ENCODE measurements around the gene TENT4A.

The TENT4A gene

GRCh38 chr5:6734243-6734700, 21.0 kb downstream of the TENT4A start:
- DNase-seq, result no peak

DNA sequence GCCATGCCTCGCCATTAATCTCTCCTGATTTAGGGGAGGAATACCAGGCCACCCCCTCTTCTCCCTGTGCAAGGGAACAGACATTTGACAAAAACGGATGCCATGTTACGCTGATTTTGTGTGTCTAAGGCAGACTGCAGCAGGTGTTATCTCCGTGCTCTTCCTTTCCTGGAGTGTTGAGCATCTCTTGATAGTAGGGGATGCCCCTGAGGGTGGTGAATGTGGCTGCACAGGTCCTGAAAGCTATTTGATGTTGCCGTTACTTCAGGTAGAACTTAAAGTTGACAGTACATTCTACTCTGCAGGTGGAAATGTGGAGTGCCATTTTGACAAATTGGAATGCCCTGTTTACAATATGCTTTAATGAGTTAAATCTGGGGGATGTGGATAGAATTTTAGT, 21.5 kb downstream of the TENT4A start:
- DNase-seq, result no peak

DNA sequence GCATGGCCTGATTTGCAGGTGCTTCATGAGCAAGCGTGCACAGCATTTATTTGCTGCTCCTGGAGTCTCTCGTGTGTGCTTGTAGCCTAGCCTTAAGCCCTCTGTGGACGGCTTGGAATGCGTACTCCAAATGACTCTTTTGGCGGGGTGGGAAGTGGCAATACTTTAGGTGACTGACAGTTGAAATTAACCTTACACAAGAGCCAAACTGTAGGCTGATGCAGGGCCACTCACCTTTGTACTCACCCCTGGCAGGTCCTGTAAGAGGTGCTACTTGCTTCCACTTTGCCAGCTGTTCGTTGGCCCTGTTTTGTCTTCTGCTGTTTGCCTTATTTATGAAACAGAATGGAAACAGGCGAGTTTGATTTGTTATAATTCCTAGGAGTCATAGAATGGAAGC, 22.9 kb downstream of the TENT4A start:
- DNase-seq, result no peak

DNA sequence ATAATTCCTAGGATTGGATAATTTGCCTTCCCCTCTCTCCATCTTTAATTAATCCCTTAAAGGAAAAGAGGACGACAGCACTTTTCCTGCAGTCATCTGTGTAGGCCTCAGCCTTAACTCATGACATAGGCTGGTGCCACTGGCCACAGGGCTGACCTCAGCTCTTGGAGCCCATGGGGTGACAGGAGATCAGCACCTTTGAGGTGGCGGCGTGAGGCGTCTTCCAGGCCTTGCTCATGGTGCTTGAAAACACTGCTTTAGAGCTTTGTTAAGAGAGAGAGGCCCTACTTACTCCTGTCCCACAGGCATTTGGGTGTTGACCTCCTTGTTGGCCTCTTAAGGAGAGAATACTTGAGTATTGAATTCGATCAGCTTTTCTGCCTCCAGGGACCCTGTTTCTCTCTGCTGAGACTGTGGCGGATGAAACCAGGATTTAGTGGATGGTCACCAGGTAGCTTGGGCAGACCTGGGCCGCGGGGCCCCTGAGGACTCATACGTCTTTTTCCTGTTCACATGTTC, 23.4 kb downstream of the TENT4A start:
- DNase-seq, result no peak

DNA sequence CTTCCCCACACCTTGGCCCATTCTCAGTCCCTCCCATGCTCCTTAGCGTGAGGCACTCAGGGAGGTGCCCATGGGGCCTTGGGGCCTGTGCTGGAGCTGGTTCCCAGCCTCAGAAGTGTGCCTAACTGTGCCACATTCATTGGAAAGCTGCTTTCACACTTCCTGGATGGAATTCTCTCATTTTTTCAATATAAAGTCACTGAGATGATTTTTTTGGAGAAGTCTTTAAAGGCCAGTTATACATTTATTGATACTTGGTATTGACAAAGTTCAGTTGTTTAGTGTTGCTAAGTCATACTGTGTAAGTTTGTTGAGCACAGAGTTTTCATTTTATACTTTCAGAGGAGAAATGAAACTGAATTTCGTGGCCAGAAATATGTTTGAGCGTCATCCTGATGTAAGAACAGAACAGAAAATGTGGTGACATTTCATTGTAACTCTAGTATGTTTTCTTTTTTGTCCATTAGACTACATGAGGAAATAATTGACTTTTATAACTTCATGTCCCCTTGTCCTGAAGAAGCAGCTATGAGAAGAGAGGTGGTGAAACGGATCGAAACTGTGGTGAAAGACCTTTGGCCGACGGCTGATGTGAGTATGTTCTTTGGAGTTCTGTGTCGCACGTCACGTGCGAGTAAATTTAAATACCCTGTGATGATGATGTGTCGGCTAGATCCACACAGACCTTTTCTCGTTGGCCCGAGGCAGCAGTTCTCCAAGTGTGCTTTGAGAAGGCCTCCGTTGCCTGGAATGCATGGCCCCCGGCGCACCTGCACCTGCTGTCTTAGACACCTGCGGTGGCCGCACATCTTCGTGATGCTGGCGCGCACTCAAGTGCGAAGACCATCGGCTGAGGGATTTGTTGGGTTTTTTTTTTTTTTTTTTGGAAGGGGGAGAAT, 24.1 kb downstream of the TENT4A start:
- DNase-seq, result no peak

DNA sequence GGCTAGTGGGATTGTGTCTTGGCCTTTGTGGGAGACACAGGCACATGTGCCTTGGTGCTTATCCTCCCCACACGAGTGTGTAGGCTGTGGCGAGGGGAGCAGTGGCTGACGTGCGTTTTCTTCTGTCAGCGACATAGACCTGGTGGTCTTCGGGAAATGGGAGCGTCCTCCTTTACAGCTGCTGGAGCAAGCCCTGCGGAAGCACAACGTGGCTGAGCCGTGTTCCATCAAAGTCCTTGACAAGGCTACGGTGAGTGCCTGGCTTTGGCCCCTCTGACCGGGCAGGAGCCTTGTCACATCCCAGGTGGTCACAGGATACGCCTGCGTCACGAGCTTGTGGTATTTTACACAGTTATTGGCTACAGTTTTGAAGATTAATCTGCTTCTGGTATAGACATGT, 26.4 kb downstream of the TENT4A start:
- DNase-seq, result no peak

- DNase-seq, result no peak
Measured at GRCh38 chr5:6740586-6741150, 27.4 kb downstream of the TENT4A start.

DNA sequence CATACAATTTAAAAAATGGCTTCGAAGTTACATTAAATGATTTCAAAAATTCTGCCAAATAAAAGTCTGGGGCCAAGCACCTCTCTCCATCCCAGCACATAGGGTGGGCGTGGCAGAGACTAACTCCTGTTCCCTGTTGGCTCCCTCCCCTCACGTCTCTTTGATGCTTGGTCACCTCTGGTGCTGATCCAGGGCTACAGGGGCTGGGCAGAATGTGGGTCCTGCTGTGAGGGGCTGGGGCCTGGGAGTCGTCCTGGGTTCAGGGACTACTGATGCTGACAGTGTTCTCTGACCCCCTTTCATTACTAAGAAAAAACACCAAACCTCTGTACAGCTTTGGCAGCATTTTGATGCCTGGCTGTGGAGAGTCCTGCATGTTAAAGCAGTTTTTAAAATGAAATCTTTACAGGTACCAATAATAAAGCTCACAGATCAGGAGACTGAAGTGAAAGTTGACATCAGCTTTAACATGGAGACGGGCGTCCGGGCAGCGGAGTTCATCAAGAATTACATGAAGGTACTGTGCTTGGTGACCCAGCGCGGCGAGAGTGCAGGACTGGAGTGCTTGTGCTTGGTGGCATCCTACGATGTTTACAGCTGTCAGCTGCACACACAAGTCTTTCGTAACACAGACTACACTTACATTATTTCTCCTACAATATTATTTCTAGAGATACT, 29.0 kb downstream of the TENT4A start:
- no peak for DNase-seq

DNA sequence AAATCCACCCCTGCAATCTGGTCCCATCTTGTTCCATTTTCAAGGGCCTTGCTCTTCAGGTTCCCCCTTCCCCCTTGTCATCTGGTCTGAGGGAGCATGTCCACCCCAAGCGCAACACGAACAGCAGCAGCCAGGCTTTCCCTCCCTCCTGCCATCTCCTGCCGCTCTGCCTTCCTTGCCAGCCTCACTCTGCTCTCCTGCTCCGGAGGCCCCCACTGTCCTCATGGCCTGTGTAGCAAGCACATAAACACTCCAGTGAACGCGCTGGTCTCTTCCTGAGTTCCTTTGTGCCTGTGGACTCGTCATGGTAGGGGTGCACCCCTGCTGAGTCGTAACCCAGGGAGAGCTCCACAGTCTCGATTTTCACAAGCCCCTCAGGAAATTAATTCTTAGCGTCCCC, 29.9 kb downstream of the TENT4A start:
- DNase-seq, result no peak

DNA sequence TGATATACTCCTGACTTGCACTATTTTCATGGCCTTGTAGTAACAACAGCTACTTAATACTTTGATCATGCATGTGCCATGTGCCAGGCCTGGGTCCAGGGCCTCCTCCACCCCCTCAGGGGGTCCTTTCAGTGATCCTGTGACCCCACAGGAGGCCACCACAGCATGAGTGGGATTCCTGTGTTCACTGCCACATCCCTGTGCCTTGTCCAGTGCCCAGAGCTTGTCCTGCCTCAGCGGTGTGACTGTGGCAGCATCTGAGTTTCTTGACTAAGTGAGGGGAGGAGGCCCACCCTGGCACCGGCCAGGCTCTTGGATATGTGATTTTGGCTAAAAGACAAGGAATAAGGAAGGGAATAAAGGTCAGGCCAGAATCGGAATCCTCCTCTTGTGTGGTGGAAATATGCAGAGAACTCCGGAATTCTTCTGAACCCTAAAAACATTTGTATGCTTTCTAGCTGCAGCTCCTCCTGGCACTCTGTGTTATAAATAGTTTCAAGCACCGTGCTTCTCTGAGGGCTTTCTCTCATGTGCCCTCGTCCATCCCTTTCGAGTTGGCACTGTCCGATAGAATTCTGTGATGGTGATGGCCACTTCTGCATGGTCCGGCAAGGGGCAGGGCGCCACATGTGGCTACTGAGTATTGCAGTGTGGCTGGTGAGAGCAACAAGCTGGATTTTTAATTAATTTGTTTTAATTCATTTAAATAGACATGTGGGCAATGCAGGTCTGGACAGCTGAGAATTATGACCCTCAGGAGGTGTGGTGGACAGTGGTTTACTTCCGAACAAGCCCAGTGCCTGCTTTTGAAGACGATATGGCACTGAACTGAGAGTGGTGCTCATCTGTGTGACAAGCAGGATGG, 31.8 kb downstream of the TENT4A start:
- DNase-seq, result no peak

GRCh38 chr5:6745706-6746222, 32.5 kb downstream of the TENT4A start:
- no peak for DNase-seq

DNA sequence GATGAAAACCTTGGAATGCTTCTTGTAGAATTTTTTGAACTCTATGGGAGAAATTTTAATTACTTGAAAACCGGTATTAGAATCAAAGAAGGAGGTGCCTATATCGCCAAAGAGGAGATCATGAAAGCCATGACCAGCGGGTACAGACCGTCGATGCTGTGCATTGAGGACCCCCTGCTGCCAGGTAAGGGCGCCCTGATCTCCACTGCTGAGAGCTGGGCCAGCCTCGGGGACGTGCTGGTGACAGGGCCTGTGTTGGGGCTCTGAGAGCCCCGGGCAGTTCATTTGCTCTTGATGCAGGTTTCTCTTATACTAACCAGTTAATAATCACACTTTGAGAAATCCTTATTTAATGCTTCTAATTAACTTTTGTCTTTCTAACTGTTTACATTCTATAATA, 33.0 kb downstream of the TENT4A start:
- DNase-seq, result no peak

- no peak for DNase-seq
Measured at GRCh38 chr5:6747103-6747502, 33.9 kb downstream of the TENT4A start.

GRCh38 chr5:6748142-6748541, 34.9 kb downstream of the TENT4A start:
- DNase-seq, result no peak

GRCh38 chr5:6749026-6749716, 35.9 kb downstream of the TENT4A start:
- no peak for DNase-seq

DNA sequence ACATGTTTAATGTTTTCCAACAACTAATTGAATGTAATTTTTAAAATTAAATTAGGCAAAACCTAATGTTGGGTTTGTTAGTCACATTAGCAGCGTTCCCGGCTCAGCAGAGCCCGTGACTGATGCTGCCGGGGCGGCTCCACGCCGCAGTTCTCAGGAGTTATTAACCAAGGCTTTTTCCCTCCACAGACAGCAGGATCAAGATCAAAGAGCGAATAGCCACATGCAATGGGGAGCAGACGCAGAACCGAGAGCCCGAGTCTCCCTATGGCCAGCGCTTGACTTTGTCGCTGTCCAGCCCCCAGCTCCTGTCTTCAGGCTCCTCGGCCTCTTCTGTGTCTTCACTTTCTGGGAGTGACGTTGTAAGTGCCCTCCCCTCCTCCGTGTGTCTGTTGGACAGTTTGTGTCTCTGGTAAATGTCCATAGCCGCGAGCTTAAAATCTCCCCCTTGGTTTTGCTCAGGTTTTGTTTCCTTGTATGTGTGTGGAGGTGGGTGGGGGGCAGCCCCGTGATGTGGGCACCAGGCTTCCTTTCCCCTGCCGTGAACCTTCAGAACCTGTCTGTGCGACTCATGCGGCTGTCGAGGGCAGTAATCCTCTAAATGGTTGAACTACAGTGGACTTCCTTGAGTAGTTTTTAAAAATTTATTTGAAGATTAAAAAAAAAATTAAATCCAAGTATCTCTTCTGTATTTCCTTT, 37.1 kb downstream of the TENT4A start:
- DNase-seq, result no peak

GRCh38 chr5:6750951-6751685, 37.9 kb downstream of the TENT4A start:
- DNase-seq, result no peak

GRCh38 chr5:6752236-6752635, 39.0 kb downstream of the TENT4A start:
- DNase-seq, result no peak

GRCh38 chr5:6752782-6753181, 39.5 kb downstream of the TENT4A start:
- DNase-seq, result no peak

DNA sequence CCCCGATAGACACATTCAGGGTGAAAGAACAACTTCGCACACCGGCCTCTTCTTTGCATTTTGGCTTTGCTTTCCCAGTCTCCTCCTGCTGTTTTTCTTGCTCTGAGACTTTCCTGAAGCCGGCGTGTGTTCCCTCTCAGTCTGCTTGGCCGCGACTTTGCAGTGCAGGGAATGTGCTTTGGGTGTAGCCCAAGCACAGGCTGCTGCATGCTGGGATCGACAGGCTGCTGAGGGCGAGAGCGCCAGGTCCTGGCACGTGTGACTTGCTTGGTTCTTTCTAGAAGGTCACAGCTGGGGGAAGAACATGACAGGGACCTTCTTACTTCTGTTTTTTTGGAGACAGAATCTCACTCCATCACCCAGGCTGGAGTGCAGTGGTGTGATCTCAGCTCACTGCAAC, 40.6 kb downstream of the TENT4A start:
- no peak for DNase-seq
